Fibroblast of mammary gland (primary cell): Measurements from ENCODE around the gene PDIA4.
"Not testable (repeated sequence)": the region's sequence is repeated elsewhere in the genome, so short reads cannot be mapped to it uniquely, and the experiment has no call there.

Experiments
- DNase-seq: peaks from one replicate; pipeline ENCODE4 v3.0.0-alpha.2; 2010; ENCODE audit warnings: low read depth
- H3K4me3 ChIP-seq: 2 replicates; pipeline ENCODE4 v1.5.1; 2011; ENCODE audit warnings: low read depth, mild to moderate bottlenecking, low read length, moderate library complexity; ENCODE audit not compliant: control insufficient read depth
- CTCF ChIP-seq: conservative IDR thresholded peaks from 2 replicates; pipeline ENCODE4 v1.5.1; 2011; ENCODE audit warnings: low read depth, low read length, inconsistent platforms; ENCODE audit not compliant: control insufficient read depth, insufficient read depth

PDIA4 gene

GRCh38 chr7:148987010-148987750 is 41.1 kb downstream of the PDIA4 start:
- TF ChIP-seq CTCF: no peak
- DNase-seq: peak; percentile 91
- peak overlapping the region; percentile 95 for H3K4me3 ChIP-seq

- DNase-seq: no peak
- no peak for TF ChIP-seq CTCF
- H3K4me3 ChIP-seq: no peak overlapping the region
These were observed 41.6 kb downstream of the PDIA4 start for GRCh38 chr7:148986742-148987009.

GRCh38 chr7:148983200-148984146 is 44.8 kb downstream of the PDIA4 start:
- DNase-seq: peak; percentile 85
- no peak for TF ChIP-seq CTCF
- H3K4me3 ChIP-seq: peak overlapping the region; percentile 73

- TF ChIP-seq CTCF: no peak
- peak; percentile 54 for DNase-seq
- H3K4me3 ChIP-seq: peak overlapping the region; percentile 73
These were observed 45.6 kb downstream of the PDIA4 start for GRCh38 chr7:148982654-148983199.

- DNase-seq: no peak
- no peak overlapping the region for H3K4me3 ChIP-seq
- no peak for TF ChIP-seq CTCF
These were observed 48.5 kb downstream of the PDIA4 start for GRCh38 chr7:148979827-148980226.

GRCh38 chr7:148979072-148979471 is 49.2 kb downstream of the PDIA4 start:
- DNase-seq, H3K4me3 ChIP-seq: not testable (repeated sequence)

- no peak overlapping the region for H3K4me3 ChIP-seq
- no peak for DNase-seq
- TF ChIP-seq CTCF: no peak
These were observed 50.2 kb downstream of the PDIA4 start for GRCh38 chr7:148978091-148978490.
